HG02763 (cell line): Measurements from ENCODE around the gene LRRC14B.
"Not testable (repeated sequence)": the region's sequence is repeated elsewhere in the genome, so short reads cannot be mapped to it uniquely, and the experiment has no call there.

Experiments
- ATAC-seq: cut with Tn5 transposase; IDR thresholded peaks from one replicate; pipeline ENCODE4 v1.9.1; 2021; ENCODE audit warnings: mild to moderate bottlenecking, moderate library complexity; ENCODE audit not compliant: unreplicated experiment

The LRRC14B gene

DNA sequence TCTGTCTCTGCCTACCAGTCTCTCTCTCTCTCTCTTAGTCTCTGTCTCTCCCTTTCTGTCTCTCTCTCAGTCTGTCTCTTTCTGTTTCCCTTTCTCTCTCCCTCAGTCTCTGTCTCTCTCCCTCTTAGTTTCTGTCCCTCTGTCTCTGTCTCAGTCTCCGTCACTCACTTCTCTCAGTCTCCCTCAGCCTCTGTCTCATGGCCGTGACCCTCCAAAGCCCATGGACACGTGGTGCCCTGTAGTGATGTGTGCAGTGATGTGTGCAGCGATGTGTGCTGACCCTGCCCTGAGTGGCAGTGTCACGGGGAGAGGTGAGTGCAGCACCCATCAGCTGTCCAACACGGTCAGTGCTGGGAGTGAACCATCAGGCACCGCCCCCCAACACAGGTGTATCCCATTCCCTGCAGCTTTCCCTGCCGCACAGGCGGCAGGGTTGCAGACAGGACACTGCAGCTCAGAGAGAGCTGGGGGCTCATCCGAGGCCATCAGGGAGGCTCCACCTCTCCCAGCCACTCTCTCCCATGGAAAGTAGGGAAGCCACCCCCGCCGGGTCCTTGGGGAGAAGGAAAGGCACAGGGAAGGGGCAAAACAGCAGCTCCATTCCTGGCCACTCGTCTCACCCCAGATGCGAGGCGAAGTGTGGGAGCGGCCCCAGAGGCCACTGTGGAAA, 794 bp upstream of the LRRC14B start:
- ATAC-seq = no peak

GRCh38 chr5:191949-192690, 825 bp downstream of the LRRC14B start:
- no peak for ATAC-seq

GRCh38 chr5:192691-192969, 1.3 kb downstream of the LRRC14B start:
- no peak for ATAC-seq

- ATAC-seq = no peak
Measured at GRCh38 chr5:192970-193831, 1.9 kb downstream of the LRRC14B start.

- ATAC-seq = no peak
Measured at GRCh38 chr5:194102-194501, 2.8 kb downstream of the LRRC14B start.

DNA sequence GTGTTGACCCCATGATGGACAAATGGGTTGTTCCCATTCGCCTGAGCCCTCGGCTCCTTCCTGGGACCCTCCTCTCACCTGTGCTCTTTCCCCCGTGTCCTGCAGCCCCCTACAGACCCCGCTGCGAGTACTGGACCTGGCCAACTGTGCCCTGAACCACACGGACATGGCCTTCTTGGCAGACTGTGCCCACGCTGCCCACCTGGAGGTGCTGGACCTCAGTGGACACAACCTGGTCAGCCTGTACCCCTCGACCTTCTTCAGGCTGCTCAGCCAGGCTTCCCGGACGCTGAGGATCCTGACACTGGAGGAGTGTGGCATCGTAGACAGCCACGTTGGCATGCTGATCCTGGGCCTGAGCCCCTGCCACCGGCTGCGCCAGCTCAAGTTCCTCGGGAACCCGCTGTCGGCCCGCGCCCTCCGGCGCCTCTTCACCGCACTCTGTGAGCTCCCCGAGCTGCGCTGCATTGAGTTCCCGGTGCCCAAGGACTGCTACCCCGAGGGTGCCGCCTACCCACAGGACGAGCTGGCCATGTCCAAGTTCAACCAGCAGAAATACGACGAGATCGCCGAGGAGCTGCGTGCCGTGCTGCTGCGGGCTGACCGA, 3.4 kb downstream of the LRRC14B start:
- ATAC-seq = no peak

- ATAC-seq = no peak
Measured at GRCh38 chr5:195401-196160, 4.3 kb downstream of the LRRC14B start.

DNA sequence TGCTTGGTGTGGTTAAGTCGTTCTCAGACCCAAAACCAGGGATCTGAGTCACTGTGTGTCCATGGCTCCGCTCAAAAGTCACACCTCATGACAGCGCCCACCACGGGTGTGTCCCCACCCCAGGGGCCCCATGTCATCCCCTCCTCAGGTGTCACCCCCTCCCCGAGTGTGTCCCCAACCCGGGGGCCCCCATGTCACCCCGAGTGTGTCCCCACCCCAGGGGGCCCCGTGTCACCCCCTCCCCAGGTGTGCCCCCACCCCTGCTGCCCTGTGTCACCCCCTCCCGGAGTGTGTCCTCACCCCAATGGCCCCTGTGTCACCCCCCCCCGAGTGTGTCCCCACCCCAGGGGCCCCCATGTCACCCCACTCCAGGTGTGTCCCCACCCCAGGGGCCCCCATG, 5.1 kb downstream of the LRRC14B start:
- no peak for ATAC-seq

DNA sequence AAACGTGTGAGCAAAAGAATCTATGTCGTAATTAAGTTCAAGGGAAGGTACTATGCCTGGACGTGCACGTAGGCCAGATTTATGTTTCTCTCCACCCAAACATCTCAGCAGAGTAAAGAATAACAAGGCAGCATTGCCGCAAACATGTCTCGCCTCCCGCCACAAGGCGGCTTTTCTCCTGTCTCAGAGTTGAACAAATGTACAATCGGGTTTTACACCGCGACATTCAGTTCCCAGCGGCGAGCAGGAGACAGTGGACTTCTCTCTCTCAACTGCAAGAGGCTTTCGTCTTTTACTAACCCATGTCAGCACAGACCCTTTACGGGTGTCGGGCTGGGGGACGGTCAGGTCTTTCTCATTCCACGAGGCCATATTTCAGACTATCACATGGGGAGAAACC, 5.7 kb downstream of the LRRC14B start:
- ATAC-seq = not testable (repeated sequence)

- no peak for ATAC-seq
Measured at GRCh38 chr5:197892-198489, 6.7 kb downstream of the LRRC14B start.

- ATAC-seq = no peak
Measured at GRCh38 chr5:198516-199196, 7.4 kb downstream of the LRRC14B start.

GRCh38 chr5:199197-199949, 8.1 kb downstream of the LRRC14B start:
- no peak for ATAC-seq

DNA sequence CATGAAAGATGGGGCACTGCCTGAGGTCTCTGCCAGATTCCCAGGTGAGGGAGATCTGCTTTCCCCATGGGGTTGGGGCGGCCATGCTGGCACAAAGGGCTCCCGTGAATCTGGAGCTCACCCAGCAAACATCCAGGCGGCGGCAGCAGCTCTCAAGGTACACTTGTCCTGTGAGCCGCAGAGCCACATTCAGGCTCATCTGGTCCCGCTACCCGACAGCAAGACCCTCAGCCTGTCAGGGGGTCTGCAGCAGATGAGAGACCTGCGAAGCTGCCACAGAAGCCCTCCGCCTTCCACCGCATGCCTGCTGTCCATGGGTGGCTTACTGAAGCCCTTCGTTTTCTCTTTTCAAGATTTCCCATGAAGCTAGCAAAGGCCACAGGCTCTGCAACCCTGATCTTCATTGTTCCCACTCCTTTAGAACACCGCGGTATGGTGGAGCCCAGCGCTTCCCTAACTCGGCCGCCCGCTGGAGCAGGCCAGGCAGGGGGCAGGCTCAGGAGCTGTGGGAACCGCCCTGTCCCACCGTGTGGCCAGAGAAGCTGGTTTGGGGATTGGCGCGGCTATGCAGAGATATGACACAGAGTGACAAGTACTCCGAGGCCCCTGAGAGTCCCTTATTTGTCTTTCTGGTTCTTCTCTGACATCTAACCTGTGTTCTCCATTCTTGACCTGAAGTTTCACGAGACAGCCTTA, 8.8 kb downstream of the LRRC14B start:
- ATAC-seq = no peak

DNA sequence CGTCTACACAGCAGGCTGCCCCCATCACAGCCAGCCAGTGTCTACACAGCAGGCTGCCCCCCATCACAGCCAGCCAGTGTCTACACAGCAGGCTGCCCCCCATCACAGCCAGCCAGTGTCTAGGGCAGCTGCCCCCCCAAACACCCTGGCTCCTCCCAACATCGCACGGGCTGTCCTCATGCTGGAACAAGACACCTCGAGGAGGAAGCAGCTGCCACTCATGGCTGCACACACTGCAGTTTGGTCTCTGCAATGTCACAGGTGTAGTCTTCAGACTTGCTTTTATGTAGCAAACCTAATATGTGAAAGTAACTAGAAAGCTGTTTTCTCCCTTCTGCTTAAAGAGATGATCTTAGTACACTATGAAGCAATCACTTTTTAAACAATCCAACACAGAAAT, 9.7 kb downstream of the LRRC14B start:
- no peak for ATAC-seq

DNA sequence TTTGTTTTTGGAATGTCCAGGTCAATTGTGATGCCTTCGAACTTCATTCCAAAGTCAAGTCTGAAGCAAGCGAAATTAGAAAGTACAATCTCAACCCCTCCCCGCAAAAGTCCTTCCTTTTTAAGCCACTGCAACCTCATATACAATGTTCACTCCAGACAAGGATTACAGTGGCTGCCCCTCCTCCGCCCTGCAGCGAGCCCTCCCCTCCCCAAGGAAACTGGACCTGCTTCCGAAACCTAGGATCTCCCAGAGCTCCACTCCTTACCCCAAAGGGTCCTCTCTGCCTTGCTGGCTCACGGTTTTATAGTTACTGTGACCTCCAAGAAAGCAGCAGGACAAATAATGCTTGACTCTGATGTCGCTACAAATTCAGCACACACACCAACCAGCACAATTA, 10.4 kb downstream of the LRRC14B start:
- ATAC-seq = no peak

- no peak for ATAC-seq
Measured at GRCh38 chr5:203246-203930, 12.1 kb downstream of the LRRC14B start.

- no peak for ATAC-seq
Measured at GRCh38 chr5:204001-204400, 12.7 kb downstream of the LRRC14B start.

DNA sequence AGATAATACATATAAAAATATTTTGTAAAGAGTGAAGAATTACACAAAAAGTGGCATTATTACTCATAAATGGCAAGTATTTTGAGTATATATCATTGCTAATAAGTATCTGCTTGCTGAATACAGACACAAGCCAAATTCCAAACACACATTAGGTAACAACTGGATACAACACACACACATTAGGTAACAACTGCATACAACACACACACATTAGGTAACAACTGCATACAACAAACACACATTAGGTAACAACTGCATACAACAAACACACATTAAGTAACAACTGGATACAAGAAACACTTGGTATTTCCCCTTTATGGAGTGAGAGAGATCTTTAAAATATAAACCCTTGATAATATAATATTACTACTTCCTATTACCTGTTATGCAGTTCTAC, 13.2 kb downstream of the LRRC14B start:
- ATAC-seq = no peak
